H1 (cell line): ENCODE results near the gene BCAS1. TPM values are rescaled to one million over a fixed set of nuclear protein-coding genes. Genes with fewer than 3 reads are reported as not detected.

Experiments
- BCL11A ChIP-seq, 2 experiments: IDR thresholded peaks; one replicate each; pipeline ENCODE4 v1.6.1; 2011; ENCODE audit warnings: low read depth in 2 of 2, low read length in 2 of 2, mild to moderate bottlenecking in 2 of 2
- CHD2 ChIP-seq: IDR thresholded peaks from 2 replicates; pipeline ENCODE4 v1.6.1; 2012; ENCODE audit warnings: low read length, improper control_type of control experiment
- SIRT6 ChIP-seq: IDR thresholded peaks from one replicate; pipeline ENCODE4 v1.7.1; 2012; ENCODE audit warnings: low read length, inconsistent platforms
- polyA plus RNA-seq, 7 experiments: library from polyadenylated mRNA; depleted of rRNA in 3 of 7; stranded (reverse) in 5 of 7; unstranded in 2 of 7; fragments of >200 nt in 5 of 7; fragments of 200-250 nt in 2 of 7; gene quantifications; 1 replicate in 5 of 7; 2 replicates in 1 of 7; 4 replicates in 1 of 7; pipeline versions ENCODE4 v1.2.1 to v1.2.3, GENCODE V29; 2011 to 2013; ENCODE audit warnings: missing spikeins in 2 of 7, mixed read lengths in 2 of 7
- total RNA-seq: library from RNA; stranded (reverse); fragmentation: NEBNext Ultra II Directional; extraction: Animal tissue kit (Norgen Biotek cat#: 25700); gene quantifications from 2 replicates; pipeline ENCODE4 v1.2.1, GENCODE V29; 2021
- TF ChIP-seq, protein P1 (sequence below), 3 experiments: IDR thresholded peaks; 1 replicate in 2 of 3; 2 replicates in 1 of 3; pipeline versions ENCODE4 v1.5.1 to v1.6.1; 2011; ENCODE audit warnings: low read length in 3 of 3, mild to moderate bottlenecking in 3 of 3, inconsistent platforms in 2 of 3, low read depth in 1 of 3, moderate library complexity in 1 of 3; ENCODE audit not compliant: insufficient read depth in 1 of 3; ENCODE audit errors: control extremely low read depth in 1 of 3

Gene BCAS1
- total and polyA plus RNA-seq, 2 of the 8 experiments (the other 6 are each of a cell fraction or from before 2014, with no cell fraction given), result 0.06 to 0.19 TPM

DNA sequence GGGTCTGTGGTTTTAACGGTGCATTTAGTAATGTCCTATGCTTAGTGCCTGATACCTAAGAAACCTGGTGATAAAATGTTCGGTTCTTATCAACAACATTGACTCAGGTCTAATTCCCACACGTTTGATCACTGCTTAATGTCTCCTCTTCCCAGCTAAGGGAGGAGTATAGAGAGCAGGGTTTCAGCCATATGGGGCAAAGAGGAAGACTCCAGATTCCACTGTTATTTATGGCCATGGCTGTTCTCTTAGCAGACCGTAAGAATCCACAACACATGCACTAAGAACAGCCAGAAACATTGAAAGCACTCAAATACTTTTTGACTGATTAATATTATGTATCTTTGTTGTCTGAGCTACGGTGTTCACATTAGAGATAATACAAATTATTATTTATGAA, 112.1 kb downstream of the BCAS1 start (continued):
- TF ChIP-seq, protein P1, sequence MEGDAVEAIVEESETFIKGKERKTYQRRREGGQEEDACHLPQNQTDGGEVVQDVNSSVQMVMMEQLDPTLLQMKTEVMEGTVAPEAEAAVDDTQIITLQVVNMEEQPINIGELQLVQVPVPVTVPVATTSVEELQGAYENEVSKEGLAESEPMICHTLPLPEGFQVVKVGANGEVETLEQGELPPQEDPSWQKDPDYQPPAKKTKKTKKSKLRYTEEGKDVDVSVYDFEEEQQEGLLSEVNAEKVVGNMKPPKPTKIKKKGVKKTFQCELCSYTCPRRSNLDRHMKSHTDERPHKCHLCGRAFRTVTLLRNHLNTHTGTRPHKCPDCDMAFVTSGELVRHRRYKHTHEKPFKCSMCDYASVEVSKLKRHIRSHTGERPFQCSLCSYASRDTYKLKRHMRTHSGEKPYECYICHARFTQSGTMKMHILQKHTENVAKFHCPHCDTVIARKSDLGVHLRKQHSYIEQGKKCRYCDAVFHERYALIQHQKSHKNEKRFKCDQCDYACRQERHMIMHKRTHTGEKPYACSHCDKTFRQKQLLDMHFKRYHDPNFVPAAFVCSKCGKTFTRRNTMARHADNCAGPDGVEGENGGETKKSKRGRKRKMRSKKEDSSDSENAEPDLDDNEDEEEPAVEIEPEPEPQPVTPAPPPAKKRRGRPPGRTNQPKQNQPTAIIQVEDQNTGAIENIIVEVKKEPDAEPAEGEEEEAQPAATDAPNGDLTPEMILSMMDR (IDR thresholded peaks at IDR 0.05; ENCODE audit: control extremely low read depth in 1 of 3, insufficient read depth in 1 of 3, low read depth in 1 of 3, low read length in 3 of 3), result no peak
- TF ChIP-seq BCL11A (IDR thresholded peaks at IDR 0.05; ENCODE audit: low read depth in 2 of 2, low read length in 2 of 2) (no peak), CHD2 (no peak), SIRT6 (no peak)
